H9 (cell line): ENCODE data around the gene ANKRD52. TPM values are rescaled to one million over a fixed set of nuclear protein-coding genes. Genes with fewer than 3 reads are reported as not detected.
"Not testable (repeated sequence)": the region's sequence is repeated elsewhere in the genome, so short reads cannot be mapped to it uniquely, and the experiment has no call there.

Experiments used
- DNase-seq: peaks from one replicate; pipeline ENCODE4 v3.0.0-alpha.2; 2017
- H2AFZ ChIP-seq: one replicate; pipeline ENCODE4 v1.6.1; 2013; ENCODE audit warnings: mild to moderate bottlenecking, low read length, control low read depth, moderate library complexity
- H2AK5ac ChIP-seq: 2 replicates; pipeline ENCODE4 v1.6.1; 2013; ENCODE audit warnings: low read length, control low read depth, mixed read lengths; ENCODE audit not compliant: insufficient read length
- H2BK120ac ChIP-seq: one replicate; pipeline ENCODE4 v1.6.1; 2013; ENCODE audit warnings: low read depth, mild to moderate bottlenecking, low read length, control low read depth, inconsistent platforms; ENCODE audit not compliant: poor library complexity, severe bottlenecking
- H2BK12ac ChIP-seq: 2 replicates; pipeline ENCODE4 v1.6.1; 2013; ENCODE audit warnings: low read length, control low read depth, mixed read lengths, low read depth; ENCODE audit not compliant: insufficient read length
- H2BK15ac ChIP-seq: 2 replicates; pipeline ENCODE4 v1.6.1; 2013; ENCODE audit warnings: low read depth, low read length, control low read depth
- H2BK20ac ChIP-seq: one replicate; pipeline ENCODE4 v1.6.1; 2013; ENCODE audit warnings: low read depth, mild to moderate bottlenecking, low read length, control low read depth, inconsistent platforms; ENCODE audit not compliant: poor library complexity, severe bottlenecking
- H2BK5ac ChIP-seq: 2 replicates; pipeline ENCODE4 v1.6.1; 2013; ENCODE audit warnings: low read length, control low read depth, mixed read lengths; ENCODE audit not compliant: insufficient read length
- H3K14ac ChIP-seq: 2 replicates; pipeline ENCODE4 v1.6.1; 2013; ENCODE audit warnings: low read length, control low read depth; ENCODE audit not compliant: insufficient read depth
- H3K18ac ChIP-seq: 2 replicates; pipeline ENCODE4 v1.6.1; 2013; ENCODE audit warnings: low read depth, mild to moderate bottlenecking, mixed read lengths, low read length, control low read depth; ENCODE audit not compliant: insufficient read length
- H3K23ac ChIP-seq: 2 replicates; pipeline ENCODE4 v1.6.1; 2013; ENCODE audit warnings: low read length, control low read depth, mixed read lengths, low read depth; ENCODE audit not compliant: insufficient read length
- H3K23me2 ChIP-seq: 2 replicates; pipeline ENCODE4 v1.6.1; 2013; ENCODE audit warnings: low read depth, mild to moderate bottlenecking, mixed read lengths, low read length, control low read depth; ENCODE audit not compliant: insufficient read length, poor library complexity, severe bottlenecking
- H3K27ac ChIP-seq: 2 replicates; pipeline ENCODE4 v1.5.1; 2013; ENCODE audit warnings: low read length, control low read depth, mixed read lengths, low read depth; ENCODE audit not compliant: insufficient read length
- H3K27me3 ChIP-seq: 2 replicates; pipeline ENCODE4 v1.6.1; 2013; ENCODE audit warnings: low read length, control low read depth, inconsistent platforms; ENCODE audit not compliant: insufficient read depth
- H3K4ac ChIP-seq: 2 replicates; pipeline ENCODE4 v1.6.1; 2013; ENCODE audit warnings: low read depth, mild to moderate bottlenecking, control low read depth, inconsistent platforms, low read length, moderate library complexity
- H3K4me1 ChIP-seq: 2 replicates; pipeline ENCODE4 v1.6.1; 2013; ENCODE audit warnings: low read length, control low read depth, inconsistent platforms; ENCODE audit not compliant: insufficient read depth
- H3K4me2 ChIP-seq: 2 replicates; pipeline ENCODE4 v1.6.1; 2013; ENCODE audit warnings: low read length, control low read depth, mixed read lengths; ENCODE audit not compliant: insufficient read length, insufficient read depth
- H3K56ac ChIP-seq: 2 replicates; pipeline ENCODE4 v1.6.1; 2013; ENCODE audit warnings: low read depth, mild to moderate bottlenecking, mixed read lengths, low read length, control low read depth; ENCODE audit not compliant: insufficient read length
- H3K79me1 ChIP-seq: 2 replicates; pipeline ENCODE4 v1.6.1; 2013; ENCODE audit warnings: low read depth, mild to moderate bottlenecking, moderate library complexity, low read length, control low read depth, inconsistent platforms; ENCODE audit not compliant: insufficient read depth, poor library complexity, severe bottlenecking
- H3K79me2 ChIP-seq: 2 replicates; pipeline ENCODE4 v1.6.1; 2013; ENCODE audit warnings: low read length, control low read depth, inconsistent platforms; ENCODE audit not compliant: insufficient read depth
- H3K9ac ChIP-seq: 2 replicates; pipeline ENCODE4 v1.6.1; 2013; ENCODE audit warnings: low read length, control low read depth, mixed read lengths; ENCODE audit not compliant: insufficient read length; ENCODE audit errors: extremely low read depth
- H3K9me3 ChIP-seq: one replicate; pipeline ENCODE4 v1.6.1; 2013; ENCODE audit warnings: low read depth, low read length, inconsistent platforms; ENCODE audit not compliant: control insufficient read depth
- H3T11ph ChIP-seq: one replicate; pipeline ENCODE4 v1.6.1; 2013; ENCODE audit warnings: mild to moderate bottlenecking, low read length, control low read depth, inconsistent platforms
- H4K20me1 ChIP-seq: one replicate; pipeline ENCODE4 v1.6.1; 2013; ENCODE audit not compliant: control insufficient read depth, insufficient read length, insufficient read depth
- H4K5ac ChIP-seq: 2 replicates; pipeline ENCODE4 v1.6.1; 2013; ENCODE audit warnings: low read depth, mild to moderate bottlenecking, mixed read lengths, low read length, control low read depth; ENCODE audit not compliant: insufficient read length
- H4K8ac ChIP-seq: replicated peaks from 2 replicates; pipeline ENCODE4 v1.6.1; 2013; ENCODE audit warnings: low read length, control low read depth, mixed read lengths, low read depth; ENCODE audit not compliant: insufficient read length
- H4K91ac ChIP-seq: 2 replicates; pipeline ENCODE4 v1.6.1; 2013; ENCODE audit warnings: low read depth, mild to moderate bottlenecking, moderate library complexity, mixed read lengths, low read length, control low read depth; ENCODE audit not compliant: insufficient read length
- H3K27ac Mint-ChIP-seq, 3 experiments: 2 replicates in 2 of 3; 3 replicates in 1 of 3; pipeline ENCODE4 v1.8.0; 2020 to 2021; ENCODE audit warnings: mixed read lengths in 3 of 3, mild to moderate bottlenecking in 1 of 3, moderate library complexity in 1 of 3
- H3K27me3 Mint-ChIP-seq: 2 replicates; pipeline ENCODE4 v1.8.0; 2021; ENCODE audit warnings: low read depth, mild to moderate bottlenecking, moderate library complexity, mixed read lengths
- H3K36me3 Mint-ChIP-seq, 3 experiments: 2 replicates in 2 of 3; 3 replicates in 1 of 3; pipeline ENCODE4 v1.8.0; 2020 to 2021; ENCODE audit warnings: low read depth in 3 of 3, mixed read lengths in 3 of 3; ENCODE audit not compliant: insufficient read depth in 1 of 3
- H3K4me1 Mint-ChIP-seq, 2 experiments: 2 replicates each; pipeline ENCODE4 v1.8.0; 2020; ENCODE audit warnings: mixed read lengths in 2 of 2
- H3K4me3 Mint-ChIP-seq, 2 experiments: 2 replicates in 1 of 2; 3 replicates in 1 of 2; pipeline ENCODE4 v1.8.0; 2020 to 2021; ENCODE audit warnings: mild to moderate bottlenecking in 2 of 2, mixed read lengths in 2 of 2, moderate library complexity in 1 of 2
- H3K9me3 Mint-ChIP-seq, 2 experiments: 2 replicates in 1 of 2; 3 replicates in 1 of 2; pipeline ENCODE4 v1.8.0; 2020; ENCODE audit warnings: mild to moderate bottlenecking in 2 of 2, mixed read lengths in 2 of 2, moderate library complexity in 1 of 2
- CTCF ChIP-seq: fragments of 200-600 bp; sonication (generic); conservative IDR thresholded peaks from 3 replicates; pipeline ENCODE4 v1.8.0; 2021; ENCODE audit warnings: antibody characterized with exemption, mild to moderate bottlenecking
- WGBS: extraction: QIAGEN DNeasy Blood & Tissue Kit; methylation state at CpG from one replicate; pipeline ENCODE4 v1.1.7; 2013; ENCODE audit warnings: missing lambda C conversion rate, low lambda C conversion rate, mixed read lengths; ENCODE audit not compliant: insufficient read length; ENCODE audit errors: extremely low coverage; 5-methylcytosine and 5-hydroxymethylcytosine counted together
- total RNA-seq: library from RNA; stranded (reverse); gene quantifications from 2 replicates; pipeline ENCODE4 v1.2.1, GENCODE V29; 2021

Gene ANKRD52
- total RNA-seq, 1 experiment from 2014 or later, result 33.4 TPM

- Histone ChIP-seq H3K14ac (no peak overlapping the region), H2AFZ (no peak overlapping the region), H3K56ac (no peak overlapping the region), H3K79me2 (no peaks in the 10 kb centered on the region), H3K9ac (no peak overlapping the region), H4K8ac (no peak overlapping the region), H3K9me3 (no peaks in the 10 kb centered on the region), H3T11ph (no peak overlapping the region), H3K27me3 (no peaks in the 10 kb centered on the region), H2BK20ac (no peak overlapping the region), H3K18ac (no peak overlapping the region), H3K4ac (no peak overlapping the region), H2BK120ac (no peak overlapping the region), H3K23me2 (no peaks in the 10 kb centered on the region), H4K5ac (no peak overlapping the region), H3K4me1 (no peaks in the 10 kb centered on the region; the same call in 1 of the 2 replicates), H3K4me2 (no peak overlapping the region), H2AK5ac (no peak overlapping the region), H3K23ac (no peak overlapping the region), H2BK15ac (no peak overlapping the region), H4K91ac (no peak overlapping the region), H3K27ac (no peak overlapping the region), H3K79me1 (no peaks in the 10 kb centered on the region), H2BK5ac (no peak overlapping the region), H4K20me1 (no peaks in the 10 kb centered on the region), H2BK12ac (no peak overlapping the region)
- no peak overlapping the region for H3K4me3 Mint-ChIP-seq
- H3K9me3 Mint-ChIP-seq, result no peaks in the 10 kb centered on the region
- H3K27me3 Mint-ChIP-seq, result no peaks in the 10 kb centered on the region
- WGBS, result no CpG with 5 or more reads among the region's 9 CpGs
- TF ChIP-seq CTCF, result no peak
- DNase-seq, result no peak
- H3K4me1 Mint-ChIP-seq, result peaks cover 10 to 20% of the 10 kb centered on the region in 2 experiments
- H3K27ac Mint-ChIP-seq, result peak overlapping the region in 1 of 3 experiments; percentile 36; a peak in 4 of 7 replicates
- peaks cover 9 to 14% (median 10%) of the 10 kb centered on the region in 3 experiments; a peak in 4 of 7 replicates for H3K36me3 Mint-ChIP-seq
Observed at GRCh38 chr12:56197921-56198635, 60.1 kb downstream of the ANKRD52 start.

GRCh38 chr12:56196818-56197550, 61.2 kb downstream of the ANKRD52 start:
- H4K8ac ChIP-seq, H3K4me3 Mint-ChIP-seq: not testable (repeated sequence)
- H3K36me3 Mint-ChIP-seq, result peaks cover 9 to 13% (median 11%) of the 10 kb centered on the region in 3 experiments; a peak in 4 of 7 replicates

More at GRCh38 chr12:56196818-56197550, 61.2 kb downstream of the ANKRD52 start:
- not testable (repeated sequence) for H3K4me2 ChIP-seq, H3T11ph ChIP-seq, H3K79me2 ChIP-seq, H2AK5ac ChIP-seq, H3K4me1 ChIP-seq, H2BK5ac ChIP-seq, H3K4ac ChIP-seq, H3K27me3 Mint-ChIP-seq, H2BK12ac ChIP-seq, H3K23ac ChIP-seq, H3K27me3 ChIP-seq, H3K23me2 ChIP-seq, H3K18ac ChIP-seq, H3K9ac ChIP-seq, H3K79me1 ChIP-seq, H3K27ac ChIP-seq, H4K5ac ChIP-seq, H2AFZ ChIP-seq, H3K9me3 ChIP-seq, H2BK20ac ChIP-seq, DNase-seq, H3K56ac ChIP-seq, H2BK120ac ChIP-seq, H4K20me1 ChIP-seq, H3K14ac ChIP-seq, H4K91ac ChIP-seq, H3K9me3 Mint-ChIP-seq, H2BK15ac ChIP-seq
- no CpG with 5 or more reads among the region's 11 CpGs for WGBS
- H3K27ac Mint-ChIP-seq, result peak overlapping the region in 1 of 3 experiments; percentile 8; a peak in 2 of 7 replicates
- H3K4me1 Mint-ChIP-seq, result peaks cover 10 to 21% of the 10 kb centered on the region in 2 experiments
